GM19452 (cell line): ENCODE data around the gene PTPN23.
A peak's percentile ranks its signal among the peaks of the same experiment; 100 is the strongest.

Experiments used
- ATAC-seq: cut with Tn5 transposase; IDR thresholded peaks from one replicate; pipeline ENCODE4 v1.9.1; 2021; ENCODE audit not compliant: unreplicated experiment

PTPN23 gene

DNA sequence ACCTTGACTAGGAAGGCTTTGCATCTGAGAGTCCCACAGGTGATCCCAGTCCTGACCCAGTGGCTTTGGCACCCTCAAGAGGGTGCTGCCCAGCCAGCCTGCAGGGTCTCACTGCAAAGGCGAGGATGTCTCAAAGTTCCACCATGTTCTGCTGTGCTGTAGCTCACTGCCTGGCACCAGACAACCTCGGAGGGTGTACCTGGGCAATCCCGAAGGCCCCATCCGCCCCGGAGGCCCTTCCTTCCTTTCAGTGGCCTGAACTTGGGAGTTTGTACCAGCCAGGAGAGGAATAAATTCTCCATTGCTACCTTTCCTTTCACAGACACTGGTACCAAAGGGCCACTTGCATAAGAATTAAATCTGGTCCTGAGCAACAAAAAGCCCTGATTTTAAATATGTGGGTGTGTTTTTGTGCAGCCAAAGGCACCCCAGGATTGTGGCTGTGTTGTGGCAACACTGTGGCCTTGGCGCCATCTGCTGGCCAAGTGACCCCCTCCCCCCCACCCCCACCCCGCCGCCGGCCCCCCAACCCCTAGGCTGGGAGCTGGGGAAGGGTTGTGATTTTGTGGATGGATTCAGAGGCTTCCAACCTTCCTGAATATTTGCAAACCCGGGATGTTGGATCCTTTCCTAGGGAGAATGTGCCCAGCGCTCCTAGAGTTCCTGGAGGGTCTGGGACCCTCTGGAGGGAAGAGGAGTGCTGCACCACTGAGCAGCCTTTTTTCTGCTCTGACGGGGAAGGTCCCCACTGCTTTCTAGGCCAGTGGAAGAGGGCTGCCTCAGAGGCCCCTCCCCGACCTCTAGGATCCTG is 9.7 kb upstream of the PTPN23 start:
- ATAC-seq, result no peak

GRCh38 chr3:47374587-47374986 is 6.2 kb upstream of the PTPN23 start:
- no peak for ATAC-seq

GRCh38 chr3:47376393-47376792 is 4.4 kb upstream of the PTPN23 start:
- ATAC-seq, result no peak

- no peak for ATAC-seq
Observed at GRCh38 chr3:47377186-47377585, 3.6 kb upstream of the PTPN23 start.

GRCh38 chr3:47378869-47379268 is 2.0 kb upstream of the PTPN23 start:
- ATAC-seq, result no peak

GRCh38 chr3:47379411-47379899 is 1.4 kb upstream of the PTPN23 start:
- ATAC-seq, result no peak

GRCh38 chr3:47380026-47380600 is 708 bp upstream of the PTPN23 start:
- no peak for ATAC-seq

DNA sequence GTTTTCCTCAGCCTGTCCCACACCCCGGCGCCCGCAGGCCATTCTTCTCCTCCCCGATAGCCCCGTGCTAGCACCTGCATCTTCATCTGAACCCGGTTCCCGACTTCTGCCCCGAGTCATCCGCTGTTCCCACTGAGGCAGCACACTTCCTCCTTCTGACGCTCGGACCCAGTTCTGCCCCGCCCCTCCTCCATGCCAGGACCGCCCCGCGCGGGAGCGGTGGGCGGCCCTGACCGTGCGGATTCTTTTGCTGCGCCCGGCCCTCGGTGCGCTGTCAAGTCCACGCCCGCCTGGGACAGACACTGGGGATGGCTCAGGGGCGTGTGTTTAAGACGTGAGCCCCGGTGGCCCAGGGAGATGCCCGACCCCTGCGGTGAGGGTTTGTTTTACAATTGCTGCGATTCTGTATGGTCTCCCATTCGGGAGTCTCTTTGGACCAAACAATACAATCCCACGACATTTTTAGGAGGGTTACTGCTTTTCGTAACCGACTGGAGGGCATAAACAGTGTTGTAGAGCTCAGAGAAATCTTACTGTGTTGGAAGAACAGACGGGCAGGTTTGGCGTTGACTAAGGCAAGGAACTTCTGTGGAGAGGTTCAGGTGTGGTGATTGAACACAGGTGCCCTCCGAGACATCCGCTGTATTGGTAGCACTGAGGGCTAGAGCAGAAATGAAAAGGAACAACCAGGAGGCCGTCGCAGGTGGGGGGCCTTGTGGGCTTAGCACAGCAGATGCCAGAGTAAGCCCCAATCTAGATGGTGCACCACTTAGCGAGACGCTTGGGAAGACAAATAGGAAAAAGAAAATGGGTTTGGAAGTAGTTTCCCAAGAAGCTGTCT is 716 bp downstream of the PTPN23 start:
- ATAC-seq, result peak; percentile 56

GRCh38 chr3:47384425-47384824 is 3.6 kb downstream of the PTPN23 start:
- no peak for ATAC-seq

- no peak for ATAC-seq
Observed at GRCh38 chr3:47385007-47385406, 4.2 kb downstream of the PTPN23 start.

DNA sequence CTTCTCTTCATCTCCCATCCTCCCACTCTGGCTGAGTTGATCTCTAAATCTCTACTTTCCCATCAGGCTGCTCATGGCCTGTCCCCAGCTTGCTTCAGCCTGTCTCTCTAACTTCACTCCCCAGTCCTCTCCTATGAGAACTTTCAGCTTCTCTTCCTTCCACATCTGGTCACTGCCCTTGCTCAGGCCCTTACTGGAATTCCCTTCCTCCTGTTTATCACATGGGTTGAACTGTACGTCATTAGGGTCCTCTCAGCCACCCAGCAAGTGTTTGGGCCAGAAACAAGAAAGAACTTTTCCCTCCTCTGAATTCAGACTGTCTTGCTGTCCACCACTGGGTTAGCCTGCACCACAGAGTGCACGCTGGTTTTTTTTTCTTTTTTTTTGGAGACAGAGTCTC is 5.0 kb downstream of the PTPN23 start:
- no peak for ATAC-seq

DNA sequence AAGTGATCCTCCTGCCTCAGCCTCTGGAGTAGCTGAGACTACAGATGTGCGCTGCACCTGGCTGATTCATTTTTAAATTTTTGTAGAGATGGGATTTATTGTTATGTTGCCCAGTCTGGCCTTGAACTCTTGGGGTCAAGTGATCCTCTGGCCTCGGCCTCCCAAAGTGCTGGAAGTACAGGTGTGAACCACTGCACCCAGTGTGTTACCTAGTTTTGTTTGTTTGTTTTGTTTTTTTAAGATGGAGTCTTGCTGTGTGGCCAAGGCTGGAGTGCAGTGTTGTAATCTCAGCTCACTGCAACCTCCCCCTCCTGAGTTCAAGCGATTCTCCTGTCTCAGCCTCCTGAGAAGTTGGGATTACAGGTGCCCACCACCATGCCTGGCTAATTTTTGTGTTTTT is 12.1 kb downstream of the PTPN23 start:
- no peak for ATAC-seq

DNA sequence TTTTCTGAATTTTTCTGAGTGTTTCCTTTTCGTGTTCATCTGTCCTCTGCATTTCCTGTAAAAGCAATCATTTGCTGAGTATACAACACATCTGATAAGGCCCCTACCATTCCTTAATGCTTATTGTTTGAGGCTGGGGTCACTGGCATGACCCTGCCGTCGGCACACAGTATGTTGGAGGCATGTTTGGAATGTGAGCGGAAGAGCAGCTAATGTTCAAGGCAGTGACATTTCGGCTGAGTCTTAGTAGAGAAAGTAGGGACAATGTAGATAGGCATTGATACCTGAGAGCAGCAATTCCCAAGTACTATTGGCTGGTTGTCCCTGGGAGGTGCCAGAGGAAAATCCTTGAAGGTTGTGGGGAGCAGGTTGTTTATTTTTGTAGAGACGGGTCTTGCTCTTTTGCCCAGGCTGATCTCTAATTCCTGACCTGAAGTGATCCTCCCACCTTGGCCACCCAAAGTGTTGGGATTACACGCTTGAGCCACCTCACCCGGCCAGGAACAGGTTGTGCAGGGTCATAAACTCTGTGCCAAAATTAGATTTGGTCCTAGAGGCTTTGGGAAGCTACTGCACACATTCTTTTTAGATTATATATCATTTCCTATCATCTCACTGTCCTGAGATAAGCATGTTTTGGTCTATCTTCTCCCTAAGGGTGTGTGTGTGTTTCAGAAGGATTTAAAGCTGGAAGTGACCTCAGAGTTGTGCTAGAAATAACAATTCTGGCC is 13.5 kb downstream of the PTPN23 start:
- no peak for ATAC-seq

GRCh38 chr3:47394881-47395280 is 14.1 kb downstream of the PTPN23 start:
- ATAC-seq, result no peak

DNA sequence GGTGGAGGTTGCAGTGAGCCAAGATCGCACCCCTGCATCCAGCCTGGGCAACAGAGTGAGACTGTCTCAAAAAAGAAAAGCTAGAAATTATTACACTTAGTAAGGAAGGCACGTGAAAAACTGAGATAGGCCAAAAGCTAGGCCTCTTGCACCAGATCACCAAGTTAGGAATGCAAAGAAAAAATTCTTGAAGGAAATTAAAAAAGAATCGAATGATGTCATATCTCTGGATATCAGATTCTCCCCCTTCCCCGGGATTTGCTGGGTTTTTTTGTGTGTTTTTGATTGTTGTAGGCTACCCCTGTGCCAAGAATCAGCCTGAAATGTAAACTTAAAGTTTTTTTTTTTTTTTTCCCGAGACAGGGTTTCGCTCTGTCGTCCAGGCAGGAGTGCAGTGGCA is 17.4 kb downstream of the PTPN23 start:
- ATAC-seq, result no peak

- ATAC-seq, result no peak
Observed at GRCh38 chr3:47399016-47399415, 18.2 kb downstream of the PTPN23 start.

DNA sequence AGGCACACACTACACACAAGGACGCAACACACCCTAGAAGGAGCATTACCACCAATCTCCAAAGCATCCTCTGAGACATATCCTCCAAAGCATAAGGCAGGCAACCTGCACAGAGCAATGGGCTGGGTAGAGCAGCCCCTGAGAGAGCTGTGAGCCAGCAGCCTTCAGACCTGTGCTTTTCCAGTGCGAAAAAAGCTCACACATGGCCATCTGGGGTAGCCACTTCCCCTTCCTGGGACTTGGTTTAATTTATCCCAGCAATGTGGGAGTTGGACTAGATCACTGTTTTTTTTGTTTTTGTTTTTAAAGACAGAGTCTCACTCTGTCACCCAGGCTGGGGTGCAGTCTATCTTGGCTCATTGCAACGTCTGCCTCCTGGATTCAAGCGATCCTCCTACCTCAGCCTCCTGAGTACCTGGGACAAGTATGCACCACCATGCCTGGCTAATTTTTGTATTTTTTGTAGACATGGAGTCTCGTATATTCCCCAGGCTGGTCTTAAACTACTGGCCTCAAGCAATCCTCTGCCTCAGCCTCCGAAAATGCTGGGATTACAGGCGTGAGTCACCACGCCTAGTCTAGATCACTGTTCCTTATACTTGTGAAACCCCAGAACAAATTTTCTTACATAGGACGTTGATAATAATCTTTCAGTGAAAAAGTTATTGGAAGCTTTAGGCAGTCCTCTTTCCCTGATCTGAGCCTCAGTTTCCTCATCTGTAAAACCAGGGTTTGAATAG is 18.9 kb downstream of the PTPN23 start:
- no peak for ATAC-seq

DNA sequence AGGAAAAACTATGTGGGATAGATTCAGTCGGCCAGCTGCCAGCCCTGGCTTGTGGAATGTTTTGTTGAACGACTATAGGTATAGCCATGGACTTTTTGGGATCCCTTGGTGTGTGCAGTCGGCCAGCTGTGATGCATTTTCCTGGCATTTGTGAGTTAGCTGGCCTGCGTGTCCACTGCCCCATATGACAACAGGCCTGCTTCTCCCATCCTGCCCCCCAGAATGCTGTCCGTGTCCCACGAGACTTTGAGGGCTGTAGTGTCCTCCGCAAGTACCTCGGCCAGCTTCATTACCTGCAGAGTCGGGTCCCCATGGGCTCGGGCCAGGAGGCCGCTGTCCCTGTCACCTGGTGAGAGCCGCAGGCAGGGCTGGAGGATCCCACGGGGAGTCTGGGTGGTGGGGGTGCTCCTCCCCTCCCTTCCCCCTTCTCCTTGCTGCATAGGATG is 23.6 kb downstream of the PTPN23 start:
- no peak for ATAC-seq

- no peak for ATAC-seq
Observed at GRCh38 chr3:47404955-47405790, 24.4 kb downstream of the PTPN23 start.
